ENCODE measurements around the gene PROM1. TPM values are rescaled to one million over a fixed set of nuclear protein-coding genes. Genes with fewer than 3 reads are reported as not detected.

The PROM1 gene
- total and polyA plus RNA-seq, 2 of the 8 experiments (the other 6 are each of a cell fraction or from before 2014, with no cell fraction given): 36.0 to 59.7 TPM

DNA sequence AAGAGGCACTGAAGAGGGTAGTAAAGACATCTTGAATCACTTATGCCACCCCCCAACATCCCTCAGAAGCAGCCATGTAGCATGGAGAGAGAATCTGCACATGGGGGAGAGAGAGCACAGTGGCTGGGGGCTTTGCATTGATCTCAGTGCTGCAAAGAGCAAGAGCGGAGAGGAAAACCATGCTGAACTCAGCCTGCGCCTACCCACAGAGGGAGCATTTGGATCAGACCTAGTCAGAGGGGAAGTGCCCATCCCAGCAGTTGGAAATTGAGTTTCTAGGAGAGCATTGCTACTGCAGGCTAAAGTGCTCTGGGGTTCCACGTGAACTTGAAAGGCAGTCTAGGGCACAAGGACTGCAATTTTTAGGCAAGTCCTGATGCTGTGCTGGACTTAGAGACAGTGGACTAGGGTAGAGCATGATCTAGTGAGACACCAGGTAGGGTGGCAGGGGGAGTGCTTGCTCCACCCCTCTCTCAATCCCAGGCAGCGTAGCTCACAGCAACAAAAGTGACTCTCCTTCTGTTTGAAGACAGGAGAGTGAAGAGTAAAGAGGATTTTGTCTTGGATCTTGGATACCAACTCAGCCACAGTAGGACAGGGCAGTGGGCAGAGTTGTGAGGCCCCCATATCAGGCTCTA is 9.0 kb upstream of the PROM1 start:
- Histone ChIP-seq H3K18ac (ENCODE audit: extremely low read depth, low read length) (peak overlapping the region; percentile 63; the same call in 1 of the 2 replicates), H2AFZ (ENCODE audit: low read length) (peak overlapping the region; percentile 77; the same call in 1 of the 2 replicates), H3K4ac (replicated peaks; ENCODE audit: insufficient read length, low read depth, low read length) (no peak overlapping the region), H4K8ac (ENCODE audit: extremely low read depth, insufficient read depth, low read length) (no peak overlapping the region), H2BK5ac (ENCODE audit: low read depth, low read length) (peak overlapping the region; percentile 49; the same call in 1 of the 2 replicates), H3K56ac (replicated peaks; ENCODE audit: insufficient read length, low read depth, low read length) (no peak overlapping the region), H3K4me3 (ENCODE audit: extremely low read depth in 1 of 4, insufficient read depth in 2 of 4, low read depth in 3 of 4, low read length in 4 of 4) (no peak overlapping the region), H3K23ac (ENCODE audit: insufficient read length) (no peak overlapping the region), H4K20me1 (replicated peaks in 1 of 2; ENCODE audit: control insufficient read depth in 1 of 2, insufficient read depth in 2 of 2, low read length in 2 of 2) (no peaks in the 10 kb centered on the region), H3K23me2 (ENCODE audit: low read depth, low read length) (no peaks in the 10 kb centered on the region), H2BK120ac (replicated peaks; ENCODE audit: low read depth, low read length) (peak overlapping the region; percentile 43), H3K14ac (ENCODE audit: insufficient read length) (no peak overlapping the region), H3K9me3 (ENCODE audit: insufficient read depth in 2 of 2, low read depth in 1 of 2, low read length in 1 of 2) (no peaks in the 10 kb centered on the region), H3K27ac (ENCODE audit: low read depth, low read length) (no peak overlapping the region), H2BK12ac (ENCODE audit: low read depth, low read length) (peak overlapping the region; percentile 81), H3K9ac (replicated peaks in 1 of 4; ENCODE audit: extremely low read depth in 1 of 4, low read depth in 3 of 4, low read length in 3 of 4) (0 out of 7 replicates have a peak overlapping the region, but pooled peaks of 1 of the 4 experiments have one; percentile 10), H4K5ac (ENCODE audit: insufficient read length, low read depth, low read length) (no peak overlapping the region), H4K91ac (replicated peaks; ENCODE audit: insufficient read length, low read length) (peak overlapping the region; percentile 89), H3K27me3 (replicated peaks in 1 of 4; ENCODE audit: control insufficient read depth in 3 of 4, extremely low read depth in 1 of 4, insufficient read depth in 3 of 4, low read length in 3 of 4) (no peaks in the 10 kb centered on the region), H3K79me2 (ENCODE audit: control insufficient read depth in 1 of 2, insufficient read depth in 2 of 2, low read length in 2 of 2) (no peaks in the 10 kb centered on the region), H3K4me2 (ENCODE audit: insufficient read depth in 1 of 2, low read depth in 2 of 2, low read length in 2 of 2) (no peak overlapping the region; a peak in 1 of 4 replicates), H3K36me3 (ENCODE audit: control insufficient read depth in 2 of 4, insufficient read depth in 4 of 4, low read length in 3 of 4) (0 out of 8 replicates have a peak, but pooled peaks cover 0 to 3% (median 0%) of the 10 kb centered on the region in 4 experiments), H2AK5ac (ENCODE audit: low read depth, low read length) (no peak overlapping the region), H3K79me1 (ENCODE audit: low read depth, low read length) (no peaks in the 10 kb centered on the region), H3K4me1 (replicated peaks in 1 of 4; ENCODE audit: control insufficient read depth in 3 of 4, insufficient read depth in 4 of 4, low read length in 3 of 4) (no peaks in the 10 kb centered on the region), H2BK15ac (ENCODE audit: low read length) (peak overlapping the region; percentile 85; the same call in 1 of the 2 replicates), H2BK20ac (ENCODE audit: low read length) (peak overlapping the region; percentile 16; the same call in 1 of the 2 replicates)
- ChIA-PET CTCF (ENCODE audit: partially characterized antibody) (interaction anchor here (0.6 to 1.5 kb wide), 4 partner anchors 16 to 173 kb away, joined by 3 to 6 read pairs (median 4); no protein-coding TSS in a partner anchor), POLR2A (ENCODE audit: partially characterized antibody) (interaction anchor here (1.8 to 2.9 kb wide), 2 partner anchors 10 to 13 kb away, joined by 3 to 12 read pairs; partner anchors contain the start of gene PROM1)
- FAIRE-seq: no peak
- DNase-seq (ENCODE audit: low read depth in 1 of 2, low spot score in 2 of 2): no peak
- TF ChIP-seq KDM5A (IDR thresholded peaks at IDR 0.05; ENCODE audit: low read length): no peak
- TF ChIP-seq EP300 (IDR thresholded peaks at IDR 0.05; ENCODE audit: borderline replicate concordance in 1 of 2, low read depth in 2 of 2, low read length in 2 of 2): no peak
- peak; percentile 22 to 52; a peak in 3 of 4 replicates for TF ChIP-seq RAD21 (IDR thresholded peaks at IDR 0.05 in 1 of 2, conservative IDR thresholded peaks at IDR 0.05 in 1 of 2; ENCODE audit: low read depth in 2 of 2, low read length in 2 of 2)
- TF ChIP-seq RXRA (IDR thresholded peaks at IDR 0.05; ENCODE audit: insufficient read depth, low read depth, low read length): no peak
- TF ChIP-seq, protein P1, sequence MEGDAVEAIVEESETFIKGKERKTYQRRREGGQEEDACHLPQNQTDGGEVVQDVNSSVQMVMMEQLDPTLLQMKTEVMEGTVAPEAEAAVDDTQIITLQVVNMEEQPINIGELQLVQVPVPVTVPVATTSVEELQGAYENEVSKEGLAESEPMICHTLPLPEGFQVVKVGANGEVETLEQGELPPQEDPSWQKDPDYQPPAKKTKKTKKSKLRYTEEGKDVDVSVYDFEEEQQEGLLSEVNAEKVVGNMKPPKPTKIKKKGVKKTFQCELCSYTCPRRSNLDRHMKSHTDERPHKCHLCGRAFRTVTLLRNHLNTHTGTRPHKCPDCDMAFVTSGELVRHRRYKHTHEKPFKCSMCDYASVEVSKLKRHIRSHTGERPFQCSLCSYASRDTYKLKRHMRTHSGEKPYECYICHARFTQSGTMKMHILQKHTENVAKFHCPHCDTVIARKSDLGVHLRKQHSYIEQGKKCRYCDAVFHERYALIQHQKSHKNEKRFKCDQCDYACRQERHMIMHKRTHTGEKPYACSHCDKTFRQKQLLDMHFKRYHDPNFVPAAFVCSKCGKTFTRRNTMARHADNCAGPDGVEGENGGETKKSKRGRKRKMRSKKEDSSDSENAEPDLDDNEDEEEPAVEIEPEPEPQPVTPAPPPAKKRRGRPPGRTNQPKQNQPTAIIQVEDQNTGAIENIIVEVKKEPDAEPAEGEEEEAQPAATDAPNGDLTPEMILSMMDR (IDR thresholded peaks at IDR 0.05; ENCODE audit: control extremely low read depth in 1 of 3, insufficient read depth in 1 of 3, low read depth in 1 of 3, low read length in 3 of 3): peak in 2 of 3 experiments; percentile 31 to 39; a peak in 2 of 4 replicates
- WGBS, 2 experiments (ENCODE audit: extremely low coverage in 1 of 2, insufficient coverage in 1 of 2, insufficient read length in 1 of 2, insufficient replicate concordance in 2 of 2, low coverage in 1 of 2, low lambda C conversion rate in 2 of 2, missing lambda C conversion rate in 1 of 2): 76% methylated on average over 4 of the region's 4 CpGs; no CpG with 5 or more reads in 1 of the 2 experiments

Measured in H1 (cell line).